Measurements from ENCODE around the gene TEX101.
"Not testable (repeated sequence)": the region's sequence is repeated elsewhere in the genome, so short reads cannot be mapped to it uniquely, and the experiment has no call there.

The TEX101 gene, protein sequence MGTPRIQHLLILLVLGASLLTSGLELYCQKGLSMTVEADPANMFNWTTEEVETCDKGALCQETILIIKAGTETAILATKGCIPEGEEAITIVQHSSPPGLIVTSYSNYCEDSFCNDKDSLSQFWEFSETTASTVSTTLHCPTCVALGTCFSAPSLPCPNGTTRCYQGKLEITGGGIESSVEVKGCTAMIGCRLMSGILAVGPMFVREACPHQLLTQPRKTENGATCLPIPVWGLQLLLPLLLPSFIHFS

DNA sequence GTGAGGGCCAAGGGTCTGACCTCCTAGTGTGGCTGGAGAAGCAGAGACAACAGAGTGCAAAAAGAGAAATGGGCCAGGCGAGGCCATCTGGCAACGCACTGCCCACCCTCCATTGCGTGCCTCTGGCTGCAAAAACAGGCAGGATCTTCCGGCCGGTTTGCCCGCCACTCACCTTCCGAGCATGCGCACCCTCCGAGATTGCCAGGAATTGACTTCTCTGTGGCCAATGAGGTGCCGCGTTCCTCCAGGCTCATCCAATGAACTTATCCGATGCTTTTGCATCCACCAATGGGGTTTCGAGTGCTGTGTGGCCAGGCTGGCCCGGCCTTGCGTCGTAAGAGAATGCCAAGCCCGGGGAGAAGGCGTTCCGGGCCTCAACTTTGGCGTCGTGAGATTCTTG is at the start of gene TEX101:
Gene TEX101, plus strand, starts transcription at position 337 of the 400 bp plus-strand sequence. CDS start 1,030 bp downstream, outside the sequence.
- in situ Hi-C loops (cut with MboI; ENCODE audit: low sequenced_read_pairs) = no loop called here

- in situ Hi-C loops (cut with MboI; ENCODE audit: low sequenced_read_pairs) = not testable (repeated sequence)
Observed at GRCh38 chr19:43365677-43366076, 49.0 kb upstream of the TEX101 start.

GRCh38 chr19:43367822-43368221 is 46.9 kb upstream of the TEX101 start:
- in situ Hi-C loops (cut with MboI; ENCODE audit: low sequenced_read_pairs) = no loop called here

DNA sequence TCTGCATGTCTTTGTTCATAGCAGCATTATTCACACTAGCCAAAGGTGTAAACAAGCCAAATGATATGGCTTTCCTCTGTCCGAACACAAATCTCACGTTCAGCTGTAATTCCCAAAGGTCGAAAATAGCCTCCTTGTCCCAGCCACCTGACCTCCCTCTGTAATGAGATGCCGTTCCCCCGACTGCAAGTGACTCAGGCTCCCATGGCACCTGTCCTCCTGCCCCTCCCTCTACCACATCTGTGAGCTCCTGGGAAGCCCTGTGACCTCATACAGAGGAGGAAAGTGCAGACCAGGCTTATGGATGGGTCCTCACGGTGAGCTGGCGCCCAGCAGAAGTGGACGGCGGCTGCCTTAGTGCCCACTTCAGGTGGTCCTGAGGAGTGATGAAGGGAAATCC is 45.8 kb upstream of the TEX101 start:
- in situ Hi-C loops (cut with MboI; ENCODE audit: low sequenced_read_pairs) = not testable (repeated sequence)

GRCh38 chr19:43371909-43372308 is 42.8 kb upstream of the TEX101 start:
- in situ Hi-C loops (cut with MboI; ENCODE audit: low sequenced_read_pairs) = no loop called here

GRCh38 chr19:43372462-43372861 is 42.2 kb upstream of the TEX101 start:
- in situ Hi-C loops (cut with MboI; ENCODE audit: low sequenced_read_pairs) = no loop called here

GRCh38 chr19:43377624-43378023 is 37.1 kb upstream of the TEX101 start:
- in situ Hi-C loops (cut with MboI; ENCODE audit: low sequenced_read_pairs) = not testable (repeated sequence)

- in situ Hi-C loops (cut with MboI; ENCODE audit: low sequenced_read_pairs) = no loop called here
Observed at GRCh38 chr19:43380008-43380407, 34.7 kb upstream of the TEX101 start.

DNA sequence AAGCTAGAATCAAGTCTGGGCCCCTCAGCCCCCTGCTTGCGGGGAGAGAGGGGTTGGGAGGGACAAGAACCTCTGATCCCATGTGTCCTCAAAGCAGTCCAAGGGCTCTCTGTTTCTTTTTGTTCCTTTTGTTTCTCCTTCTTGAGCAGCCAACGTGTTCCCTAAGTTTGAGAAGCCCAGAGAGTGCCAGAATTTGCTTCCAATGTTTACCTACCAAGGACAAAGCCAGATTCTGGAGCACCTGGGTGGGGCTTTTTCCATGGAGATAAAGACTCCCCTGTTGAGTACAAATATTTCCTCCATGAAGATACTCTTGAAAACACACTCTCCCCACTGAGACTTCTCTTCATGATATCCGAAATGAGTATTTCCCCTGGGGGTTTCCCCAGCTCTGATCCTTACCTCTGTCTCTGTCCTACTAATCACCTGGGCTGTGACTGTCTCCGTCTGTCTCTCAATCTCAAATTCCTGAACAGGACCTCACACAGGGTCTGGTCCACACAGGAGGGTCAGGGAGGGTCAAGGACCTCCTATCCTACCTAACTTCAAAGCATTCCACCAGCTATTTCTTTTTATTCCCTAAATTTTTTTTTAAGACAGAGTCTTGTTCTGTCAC is 33.8 kb upstream of the TEX101 start:
- in situ Hi-C loops (cut with MboI; ENCODE audit: low sequenced_read_pairs) = no loop called here

GRCh38 chr19:43382586-43383216 is 32.0 kb upstream of the TEX101 start:
- in situ Hi-C loops (cut with MboI; ENCODE audit: low sequenced_read_pairs) = not testable (repeated sequence)

DNA sequence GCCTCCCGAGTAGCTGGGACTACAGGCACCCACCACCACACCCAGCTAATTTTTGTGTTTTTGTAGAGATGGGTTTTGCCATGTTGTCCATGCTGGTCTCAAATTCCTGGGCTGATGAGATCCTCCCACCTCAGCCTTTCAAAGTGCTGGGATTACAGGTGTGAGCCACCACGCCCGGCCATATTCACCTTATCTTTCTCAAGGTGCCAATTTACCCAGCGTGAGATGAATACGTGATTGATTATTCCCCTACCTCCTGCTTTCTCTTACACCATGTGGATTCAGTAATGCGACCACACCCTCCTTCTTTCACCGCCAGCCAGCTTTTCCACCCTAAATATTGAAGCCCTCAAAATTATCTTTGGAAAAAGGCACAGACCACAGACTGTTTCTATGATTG is 31.4 kb upstream of the TEX101 start:
- in situ Hi-C loops (cut with MboI; ENCODE audit: low sequenced_read_pairs) = not testable (repeated sequence)

- in situ Hi-C loops (cut with MboI; ENCODE audit: low sequenced_read_pairs) = not testable (repeated sequence)
Observed at GRCh38 chr19:43383759-43384158, 30.9 kb upstream of the TEX101 start.

DNA sequence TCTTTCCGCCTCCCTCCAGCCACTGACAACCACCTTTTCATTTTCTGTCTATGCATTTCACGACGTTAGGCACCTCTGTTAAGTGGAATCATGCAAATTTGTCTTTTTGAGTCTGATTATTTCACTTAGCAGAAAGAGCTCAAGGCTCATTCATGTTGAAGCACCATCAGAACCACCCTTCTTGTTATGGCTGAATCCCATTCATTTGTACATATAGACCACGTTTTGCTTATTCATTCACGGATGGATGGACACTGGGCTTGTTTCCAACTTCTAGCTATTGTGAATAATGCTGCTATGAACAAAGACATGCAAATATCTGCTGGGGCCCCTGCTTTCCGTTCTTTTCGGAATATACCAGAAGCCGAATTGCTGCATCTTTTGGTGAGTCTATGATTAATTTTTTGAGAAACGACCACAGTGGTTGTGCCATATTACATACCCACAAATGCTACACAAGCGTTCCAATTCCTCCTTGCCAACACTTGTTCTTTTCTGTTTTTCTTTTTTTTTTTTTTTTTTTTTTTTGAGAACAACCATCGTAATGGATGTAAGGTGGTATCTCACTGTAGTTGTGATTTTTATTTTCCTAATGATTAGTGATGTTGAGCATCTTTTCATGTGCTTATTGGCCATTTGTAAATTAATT is 23.7 kb upstream of the TEX101 start:
- in situ Hi-C loops (cut with MboI; ENCODE audit: low sequenced_read_pairs) = not testable (repeated sequence)

DNA sequence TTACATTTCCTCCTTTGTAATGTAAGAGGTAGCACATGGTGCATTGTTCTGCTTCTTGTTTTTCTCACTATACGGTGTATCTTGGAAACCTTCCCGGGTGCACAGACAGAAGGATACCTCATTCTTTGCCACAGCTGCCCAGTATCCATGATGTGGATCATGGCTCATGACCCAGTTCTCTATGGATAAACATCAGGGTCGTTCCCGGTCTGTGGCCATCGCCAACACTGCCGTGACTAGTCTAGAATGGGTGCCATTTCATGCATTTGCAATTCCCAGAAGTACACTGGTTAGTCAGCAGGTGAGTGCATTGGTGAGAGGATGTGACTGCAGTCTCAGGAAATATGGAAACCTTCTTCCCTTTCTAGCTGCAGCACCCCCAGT is 23.1 kb upstream of the TEX101 start:
- in situ Hi-C loops (cut with MboI; ENCODE audit: low sequenced_read_pairs) = not testable (repeated sequence)

DNA sequence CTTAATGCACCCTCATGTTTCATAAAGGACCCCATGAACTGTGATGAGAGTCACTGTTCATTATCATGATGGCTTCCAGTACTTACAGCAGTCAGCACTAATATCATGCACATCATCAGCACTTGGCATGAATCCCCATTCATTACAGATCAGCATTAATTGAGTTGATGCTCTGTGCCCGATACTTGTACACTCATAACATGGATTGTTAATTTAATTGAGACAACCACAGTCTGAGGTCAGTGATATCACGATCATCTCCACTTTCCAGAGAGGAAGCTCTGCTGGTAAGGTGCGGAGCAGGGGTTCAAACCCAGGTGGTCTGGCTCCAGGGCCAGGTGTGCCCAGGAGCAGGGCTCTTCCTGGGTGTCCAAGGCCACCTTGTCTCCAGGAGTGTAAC is 21.2 kb upstream of the TEX101 start:
- in situ Hi-C loops (cut with MboI; ENCODE audit: low sequenced_read_pairs) = not testable (repeated sequence)

- in situ Hi-C loops (cut with MboI; ENCODE audit: low sequenced_read_pairs) = no loop called here
Observed at GRCh38 chr19:43395561-43395960, 19.1 kb upstream of the TEX101 start.

- in situ Hi-C loops (cut with MboI; ENCODE audit: low sequenced_read_pairs) = no loop called here
Observed at GRCh38 chr19:43406297-43406696, 8.4 kb upstream of the TEX101 start.

DNA sequence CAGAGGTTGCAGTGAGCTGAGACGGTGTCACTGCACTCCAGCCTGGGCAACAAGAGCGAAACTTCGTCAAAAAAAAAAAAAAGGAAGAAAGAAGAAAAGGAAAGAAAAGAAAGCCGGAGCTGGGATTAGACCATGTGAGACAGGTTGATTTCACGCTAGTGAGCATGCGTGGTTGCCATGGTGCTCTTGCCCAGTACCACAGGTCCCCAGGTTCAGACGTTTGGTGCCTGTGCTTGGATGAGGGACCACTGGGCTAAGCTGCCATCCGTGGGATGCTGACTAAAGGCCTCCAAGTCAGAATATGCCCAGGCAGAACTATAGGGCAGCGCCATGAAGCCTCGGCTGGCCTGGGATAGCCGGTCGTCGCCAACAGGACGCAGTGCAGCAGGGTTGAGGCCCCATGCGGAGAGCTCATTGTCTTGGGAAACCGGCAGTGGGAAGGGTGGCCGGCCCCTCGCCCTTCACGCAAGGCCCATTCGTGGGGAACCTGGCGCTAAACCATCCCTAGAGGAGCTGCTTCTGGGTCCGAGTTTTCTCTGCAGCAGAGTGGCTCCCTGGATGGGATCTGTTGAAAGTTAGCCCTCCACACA is 7.2 kb upstream of the TEX101 start:
- in situ Hi-C loops (cut with MboI; ENCODE audit: low sequenced_read_pairs) = no loop called here

GRCh38 chr19:43408043-43408442 is 6.6 kb upstream of the TEX101 start:
- in situ Hi-C loops (cut with MboI; ENCODE audit: low sequenced_read_pairs) = no loop called here

DNA sequence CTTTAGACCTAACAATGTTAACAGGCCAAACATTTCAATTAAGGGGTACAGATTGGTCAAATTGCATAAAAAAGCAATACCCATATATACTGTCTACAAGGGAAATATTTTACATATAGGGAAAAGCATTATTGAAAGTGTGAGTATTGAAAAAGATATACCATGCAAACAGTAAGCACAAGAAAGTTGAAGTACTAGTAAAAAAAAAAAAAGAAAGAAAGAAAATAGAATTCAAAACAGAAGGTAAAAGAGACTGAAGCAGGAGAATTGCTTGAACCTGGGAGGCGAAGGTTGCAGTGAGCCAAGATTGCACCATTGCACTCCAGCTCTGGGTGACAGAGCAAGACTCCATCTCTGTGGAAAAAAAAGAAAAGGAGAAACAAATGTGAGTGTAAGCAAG is 5.3 kb upstream of the TEX101 start:
- in situ Hi-C loops (cut with MboI; ENCODE audit: low sequenced_read_pairs) = no loop called here

GRCh38 chr19:43412441-43412840 is 2.2 kb upstream of the TEX101 start:
- in situ Hi-C loops (cut with MboI; ENCODE audit: low sequenced_read_pairs) = no loop called here
